Effector CD4-positive, alpha-beta T cell (primary cell): ENCODE data around the gene MFAP3.
"Not testable (repeated sequence)": the region's sequence is repeated elsewhere in the genome, so short reads cannot be mapped to it uniquely, and the experiment has no call there.

Source experiments
- DNase-seq: peaks from one replicate; pipeline ENCODE4 v3.0.0-alpha.2; 2020
- total RNA-seq: gene quantifications from one replicate; lab custom pipeline; 2026; lab: John Stamatoyannopoulos, UW

MFAP3 gene
- total RNA-seq = 23.1 reads per million, percentile 50 among the genes with 10 or more reads in this experiment

GRCh38 chr5:154038707-154039457 is at the start of gene MFAP3, which contains the start of gene FAM114A2:
Gene MFAP3 (plus strand): TSS chr5:154038967. CDS start chr5:154049723, 10,756 bp downstream.
Gene FAM114A2 (minus strand): TSS chr5:154038910. CDS start chr5:154034953, 3,957 bp downstream.
- peak; percentile 81 for DNase-seq

GRCh38 chr5:153991168-153991567 is 47.6 kb upstream of the MFAP3 start:
- no peak for DNase-seq

GRCh38 chr5:153998010-153998409 is 40.8 kb upstream of the MFAP3 start:
- no peak for DNase-seq

- no peak for DNase-seq
Measured at GRCh38 chr5:153998768-153999167, 40.0 kb upstream of the MFAP3 start.

- no peak for DNase-seq
Measured at GRCh38 chr5:153999995-154000394, 38.8 kb upstream of the MFAP3 start.

GRCh38 chr5:154000703-154001102 is 38.1 kb upstream of the MFAP3 start:
- no peak for DNase-seq

- DNase-seq = no peak
Measured at GRCh38 chr5:154002093-154002492, 36.7 kb upstream of the MFAP3 start.

- DNase-seq = no peak
Measured at GRCh38 chr5:154002511-154003020, 36.2 kb upstream of the MFAP3 start.

- no peak for DNase-seq
Measured at GRCh38 chr5:154005648-154006047, 33.1 kb upstream of the MFAP3 start.

- no peak for DNase-seq
Measured at GRCh38 chr5:154010660-154011059, 28.1 kb upstream of the MFAP3 start.

- no peak for DNase-seq
Measured at GRCh38 chr5:154015071-154015693, 23.6 kb upstream of the MFAP3 start.

GRCh38 chr5:154018919-154019318 is 19.8 kb upstream of the MFAP3 start:
- DNase-seq = not testable (repeated sequence)

- DNase-seq = no peak
Measured at GRCh38 chr5:154025951-154026350, 12.8 kb upstream of the MFAP3 start.

- no peak for DNase-seq
Measured at GRCh38 chr5:154031937-154032489, 6.8 kb upstream of the MFAP3 start.

GRCh38 chr5:154034944-154035343 is 3.8 kb upstream of the MFAP3 start:
- no peak for DNase-seq

- DNase-seq = peak; percentile 23
Measured at GRCh38 chr5:154038261-154038706, 483 bp upstream of the MFAP3 start.

GRCh38 chr5:154039458-154039829 is 677 bp downstream of the MFAP3 start:
- no peak for DNase-seq

GRCh38 chr5:154042766-154043165 is 4.0 kb downstream of the MFAP3 start:
- no peak for DNase-seq

- DNase-seq = no peak
Measured at GRCh38 chr5:154044099-154044498, 5.3 kb downstream of the MFAP3 start.

GRCh38 chr5:154044581-154044980 is 5.8 kb downstream of the MFAP3 start:
- DNase-seq = no peak

- no peak for DNase-seq
Measured at GRCh38 chr5:154046486-154046885, 7.7 kb downstream of the MFAP3 start.

GRCh38 chr5:154047324-154047723 is 8.6 kb downstream of the MFAP3 start:
- no peak for DNase-seq

GRCh38 chr5:154049636-154050035 is 10.9 kb downstream of the MFAP3 start:
- DNase-seq = no peak

- no peak for DNase-seq
Measured at GRCh38 chr5:154053468-154053867, 14.7 kb downstream of the MFAP3 start.
